DMS114 treated with DMSO at 0.1 percent for 48 hours (cell line): ENCODE measurements around the gene ITGA2.
"Not testable (repeated sequence)": the region's sequence is repeated elsewhere in the genome, so short reads cannot be mapped to it uniquely, and the experiment has no call there.

Experiments used
- DNase-seq: peaks from one replicate; lab custom pipeline; 2025; ENCODE audit not compliant: unreplicated experiment; lab: John Stamatoyannopoulos, UW

Gene ITGA2

DNA sequence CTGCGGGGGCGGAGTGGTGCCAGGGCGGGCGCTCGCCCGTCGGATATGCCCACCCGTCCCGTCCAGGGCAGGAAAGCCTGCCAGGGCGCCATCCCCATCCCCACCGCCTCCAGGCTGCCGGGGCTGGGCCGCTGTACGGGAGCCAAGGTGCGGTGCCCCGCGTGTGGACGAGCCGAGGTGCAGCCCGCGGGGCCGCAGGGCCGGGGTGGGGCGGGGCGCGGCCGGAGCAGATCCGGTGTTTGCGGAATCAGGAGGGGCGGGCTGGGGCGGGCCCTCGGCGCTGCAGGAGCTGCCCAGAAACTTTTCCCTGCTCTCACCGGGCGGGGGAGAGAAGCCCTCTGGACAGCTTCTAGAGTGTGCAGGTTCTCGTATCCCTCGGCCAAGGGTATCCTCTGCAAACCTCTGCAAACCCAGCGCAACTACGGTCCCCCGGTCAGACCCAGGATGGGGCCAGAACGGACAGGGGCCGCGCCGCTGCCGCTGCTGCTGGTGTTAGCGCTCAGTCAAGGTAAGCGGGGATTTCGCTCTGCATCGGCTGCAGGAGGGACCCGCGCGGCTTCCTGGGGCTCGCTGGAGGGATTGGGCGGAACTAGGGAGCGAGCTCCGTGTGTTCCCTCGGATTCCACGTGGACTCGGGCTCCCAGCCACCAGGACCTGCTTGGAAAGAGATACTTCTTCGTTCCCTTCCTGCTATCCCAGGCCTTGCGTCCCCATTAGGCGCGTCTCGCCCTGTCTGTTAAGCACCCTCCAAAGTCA is at the start of gene ITGA2:
TSS of gene ITGA2 (plus strand) at position 328 of the 756 bp plus-strand sequence. CDS start at position 445, 117 bp downstream.
- DNase-seq: no peak

DNA sequence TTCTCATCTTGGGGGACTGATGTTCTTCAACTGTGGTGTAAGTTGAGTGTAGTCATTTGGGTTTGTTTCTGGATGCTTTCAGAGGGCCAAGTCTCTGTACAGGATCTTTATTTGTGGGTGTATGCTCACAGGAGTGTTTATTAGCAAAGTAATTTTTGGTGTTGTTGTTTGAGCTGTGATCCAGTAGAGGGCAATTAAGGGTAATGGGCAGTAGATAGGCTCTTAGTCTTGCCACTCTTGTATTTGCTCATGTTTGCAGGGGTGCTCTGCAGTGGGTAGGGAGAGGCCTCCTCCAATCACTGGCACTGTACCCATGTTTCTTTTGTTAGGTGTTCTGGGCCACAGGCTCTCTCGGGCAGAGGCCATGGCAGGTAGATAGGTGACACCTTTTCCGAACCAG is 45.9 kb upstream of the ITGA2 start:
- DNase-seq: no peak

DNA sequence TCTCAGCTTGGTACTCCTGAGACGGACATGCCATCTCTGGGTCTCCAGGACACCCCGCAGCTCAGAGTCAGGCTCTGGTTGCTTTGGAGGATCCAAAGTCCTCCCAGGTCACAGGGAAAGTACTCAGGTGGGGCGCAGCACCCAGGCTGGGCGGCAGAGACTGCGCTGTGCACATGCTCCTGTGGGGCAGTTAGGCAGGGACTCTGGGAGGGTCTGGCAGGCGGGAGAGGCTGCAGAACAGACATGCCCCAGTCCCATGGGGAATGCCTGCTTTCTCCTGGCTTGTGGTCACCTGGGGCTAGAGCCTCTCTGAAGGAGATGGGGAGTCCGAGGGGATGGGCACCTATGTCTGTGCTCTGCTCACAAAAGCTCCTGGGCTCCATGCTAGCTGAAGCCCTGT is 45.3 kb upstream of the ITGA2 start:
- no peak for DNase-seq

DNA sequence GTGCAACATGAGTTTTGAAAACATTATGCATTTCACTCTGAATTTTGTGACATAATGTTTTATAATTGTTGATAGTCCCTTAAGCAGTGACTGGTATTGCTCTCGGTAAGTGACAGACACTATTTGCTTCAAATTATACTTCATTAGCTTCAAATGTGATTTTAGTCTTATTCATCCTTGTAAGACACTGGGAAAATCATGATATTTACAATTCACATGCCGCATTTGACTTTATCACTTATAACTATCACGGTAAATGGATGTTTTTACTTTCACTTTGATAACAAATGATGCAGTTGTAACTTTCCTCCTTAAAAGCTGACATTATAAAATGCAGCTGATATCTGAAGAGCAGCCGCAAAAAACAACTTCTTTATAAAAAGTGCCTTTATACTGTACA is 44.1 kb upstream of the ITGA2 start:
- DNase-seq: no peak

DNA sequence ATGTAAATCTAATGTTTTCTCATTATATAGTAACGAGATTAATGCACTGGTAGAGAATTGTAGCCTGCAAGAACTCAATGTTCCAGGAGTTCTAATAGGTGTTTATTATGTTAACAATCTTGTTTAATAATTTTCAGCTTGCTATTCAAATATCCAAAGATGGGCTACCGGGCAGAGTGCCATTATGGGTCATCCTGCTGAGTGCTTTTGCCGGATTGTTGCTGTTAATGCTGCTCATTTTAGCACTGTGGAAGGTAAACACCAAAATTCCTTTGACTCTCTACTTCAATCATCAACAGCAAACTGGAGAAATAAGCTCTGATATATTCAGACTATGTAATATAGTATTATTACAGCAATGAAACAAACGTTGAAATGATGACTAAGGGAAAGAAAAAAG is 41.9 kb upstream of the ITGA2 start:
- no peak for DNase-seq

DNA sequence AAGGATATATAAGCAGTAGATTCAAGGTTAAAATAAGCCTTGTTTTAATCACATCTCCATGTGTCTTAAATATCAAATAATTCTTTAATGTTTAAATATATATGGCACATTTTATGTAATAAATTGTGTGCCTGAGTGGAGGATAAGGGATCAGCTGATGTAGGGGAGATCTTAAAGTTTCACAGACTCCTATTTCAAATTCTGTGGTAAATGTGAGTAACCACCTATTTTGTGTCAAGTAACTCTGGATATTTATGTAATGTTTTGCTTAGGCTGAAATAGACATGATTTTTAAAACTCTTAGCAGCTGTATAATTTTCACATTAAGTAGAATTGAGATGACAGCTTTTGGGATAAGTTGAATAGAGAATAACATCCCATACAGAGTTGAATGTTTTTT is 41.3 kb upstream of the ITGA2 start:
- DNase-seq: no peak

DNA sequence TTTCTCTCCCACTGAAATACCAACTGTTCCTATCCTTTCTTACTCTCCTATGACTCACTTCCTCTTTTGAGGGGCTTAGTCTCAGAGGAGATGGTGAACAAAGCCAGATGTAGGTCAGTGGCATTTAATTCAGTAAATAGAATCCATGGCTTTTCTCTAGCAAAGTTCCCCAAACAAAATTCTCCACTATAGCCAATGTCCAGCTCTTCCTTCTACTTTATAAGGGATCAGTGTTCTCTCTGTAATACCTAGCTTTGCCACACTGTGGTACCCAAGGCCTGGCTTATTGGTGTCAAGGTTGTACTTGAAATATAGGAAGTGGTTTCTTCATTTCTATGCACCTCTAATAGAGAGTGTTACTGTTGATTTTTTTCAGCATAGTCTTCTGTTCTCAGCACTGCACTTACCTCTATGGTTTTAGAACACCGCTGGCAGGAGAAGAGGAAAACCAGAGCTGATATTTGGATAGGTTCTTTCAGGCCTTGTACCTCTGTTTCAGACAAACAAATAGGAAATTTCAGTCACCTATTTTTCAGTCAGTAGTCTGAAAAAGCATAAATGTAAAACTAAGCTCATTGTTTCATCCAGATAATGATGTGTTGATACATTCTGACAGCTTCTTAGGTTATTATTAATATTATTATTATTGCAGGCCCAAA is 40.6 kb upstream of the ITGA2 start:
- peak; percentile 60 for DNase-seq

DNA sequence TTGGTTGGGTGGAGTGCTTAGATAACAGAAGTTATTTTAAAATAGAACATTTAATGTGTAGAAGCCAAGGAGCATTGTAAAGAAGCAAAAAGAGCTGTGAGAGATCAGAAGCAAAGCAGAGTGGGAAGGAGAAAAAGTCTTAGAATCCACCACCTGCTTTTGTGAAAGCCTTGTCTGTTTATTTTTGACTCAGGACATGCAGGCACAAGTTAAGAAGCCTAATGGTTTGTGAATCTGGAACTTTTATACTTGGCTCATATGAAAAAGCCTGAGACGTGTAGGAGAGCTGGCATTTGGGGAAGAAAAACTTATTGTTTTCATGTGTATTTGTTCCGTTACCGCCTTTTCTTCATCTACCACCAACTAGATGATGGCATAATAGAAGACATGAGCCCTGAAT is 38.5 kb upstream of the ITGA2 start:
- no peak for DNase-seq

DNA sequence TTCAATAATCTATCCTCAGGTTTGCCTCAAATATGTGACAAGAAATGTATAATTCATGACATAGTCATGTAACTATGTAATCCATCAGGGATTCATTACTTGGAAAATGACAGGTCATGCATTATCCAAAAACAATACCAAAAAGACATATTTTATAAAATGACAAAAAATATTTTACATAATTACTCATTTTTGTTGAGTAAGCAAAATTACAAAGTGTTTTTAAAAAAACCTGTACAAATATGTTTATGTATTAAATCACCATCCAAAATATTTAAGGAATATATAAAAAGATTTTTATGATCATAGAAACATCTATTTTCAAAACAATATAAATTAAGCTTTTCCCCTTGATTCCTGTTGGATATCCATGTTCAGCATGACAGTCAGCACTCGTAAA is 36.7 kb upstream of the ITGA2 start:
- DNase-seq: no peak

DNA sequence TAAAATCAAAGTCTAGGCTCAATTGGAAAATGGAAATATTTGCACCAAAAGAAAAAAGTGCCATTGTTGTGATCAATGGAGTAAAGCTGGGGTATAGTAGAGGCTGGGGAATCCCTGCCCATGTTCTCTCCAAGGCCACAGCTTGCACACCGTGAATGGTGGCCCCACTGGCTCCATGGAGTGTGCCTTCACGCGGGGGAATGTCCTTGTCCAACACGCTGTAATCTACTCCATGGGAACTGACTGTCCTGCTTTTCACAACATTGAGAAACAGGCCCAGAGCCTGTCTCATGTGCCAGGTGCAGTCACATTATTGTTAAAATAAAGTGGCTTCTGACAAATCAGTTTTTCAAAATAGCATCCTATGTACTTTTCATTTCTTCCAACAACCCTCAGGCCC is 33.1 kb upstream of the ITGA2 start:
- no peak for DNase-seq

DNA sequence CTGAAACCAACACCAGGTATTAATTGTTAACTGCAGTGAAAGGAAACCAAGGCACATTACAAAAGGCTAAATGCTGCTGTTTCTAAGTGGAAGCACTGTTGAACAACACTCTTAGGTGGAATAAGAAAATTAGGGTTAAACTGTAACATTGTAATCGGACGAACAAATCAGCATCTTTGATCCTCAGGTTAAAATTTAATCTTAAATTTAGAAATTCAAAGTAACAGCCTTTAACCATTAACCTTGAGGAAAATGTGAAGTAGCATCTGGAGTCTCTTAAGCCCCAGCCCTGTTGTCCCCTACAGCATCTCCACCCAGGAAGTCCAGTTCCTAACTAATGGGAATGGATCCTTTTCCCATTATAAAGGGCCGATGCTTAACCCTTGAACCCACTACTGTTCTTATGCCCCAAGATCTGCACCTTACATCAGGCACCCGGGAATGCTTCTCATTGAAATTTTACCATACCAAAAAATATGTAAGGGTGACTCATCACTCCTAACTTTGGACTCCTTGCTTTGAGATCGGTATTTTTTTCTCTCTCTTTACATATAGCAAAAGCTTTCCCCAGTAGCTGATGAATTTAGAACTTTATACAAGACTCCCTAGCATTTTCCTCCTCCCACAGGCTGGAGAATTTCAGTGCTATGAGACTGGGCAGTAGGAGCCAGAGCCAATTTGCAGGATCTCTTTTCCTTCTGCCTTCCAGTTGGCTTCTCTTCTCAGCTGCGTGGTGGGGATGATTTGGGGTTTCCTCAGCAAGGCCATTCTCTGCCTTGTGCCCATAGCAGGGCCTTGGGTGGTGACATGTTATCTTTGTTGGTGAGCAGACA is 32.0 kb upstream of the ITGA2 start:
- no peak for DNase-seq

DNA sequence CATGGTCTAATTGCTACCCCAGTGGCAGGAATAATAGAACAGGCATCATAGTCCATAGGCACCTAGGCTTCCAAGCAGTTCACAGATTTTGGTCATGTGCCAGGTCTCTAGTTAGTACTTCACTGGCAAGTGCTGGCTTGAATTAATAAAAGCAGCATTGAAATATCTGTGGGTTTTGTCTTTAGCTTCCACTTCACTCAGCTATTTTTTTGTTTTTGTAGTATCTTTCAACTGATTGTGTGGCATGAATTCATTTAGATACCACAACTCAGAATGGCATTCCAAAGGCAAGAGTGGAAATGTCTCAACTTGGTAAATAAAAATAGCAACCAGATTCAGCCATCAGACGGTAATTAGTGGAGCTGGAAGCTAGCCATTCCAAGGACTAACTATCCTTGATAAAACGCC is 27.9 kb upstream of the ITGA2 start:
- no peak for DNase-seq

DNA sequence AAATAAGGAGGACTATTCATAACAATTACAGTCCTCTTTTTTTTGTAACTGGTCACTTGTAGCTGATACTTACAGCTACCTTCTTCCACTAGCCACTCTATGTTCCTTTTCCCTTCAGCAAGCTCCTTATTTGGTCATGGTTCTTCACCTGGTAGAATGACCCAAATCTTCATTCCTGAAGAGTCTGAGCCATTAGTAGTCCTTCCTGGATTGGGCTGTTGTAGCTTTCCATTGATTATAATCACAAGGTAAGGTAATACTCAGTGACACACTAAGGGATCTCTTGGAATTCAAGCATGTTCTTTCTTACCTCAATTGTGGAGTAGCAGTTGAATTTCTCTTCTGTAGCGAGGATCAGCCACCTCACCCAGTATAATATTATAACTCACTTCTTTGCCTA is 25.5 kb upstream of the ITGA2 start:
- DNase-seq: no peak

DNA sequence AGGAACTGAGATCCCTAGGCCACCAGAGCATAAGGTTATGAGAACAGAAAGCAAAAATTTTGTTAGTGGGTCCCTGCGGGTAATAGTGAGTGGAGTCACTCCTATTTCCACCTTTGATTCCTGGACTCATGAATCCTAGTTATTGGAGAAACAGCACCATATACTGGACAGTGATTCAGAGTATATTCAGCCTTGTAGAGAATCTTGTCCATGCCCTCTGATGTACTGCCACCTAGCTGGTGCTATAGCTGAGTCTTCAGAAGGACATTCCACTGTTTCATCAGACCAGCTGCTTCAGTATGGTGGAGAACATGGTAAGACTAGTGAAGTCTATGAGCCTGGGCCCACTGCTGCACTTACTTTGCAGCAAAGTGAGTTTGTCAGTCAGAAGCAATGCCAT is 25.0 kb upstream of the ITGA2 start:
- no peak for DNase-seq

DNA sequence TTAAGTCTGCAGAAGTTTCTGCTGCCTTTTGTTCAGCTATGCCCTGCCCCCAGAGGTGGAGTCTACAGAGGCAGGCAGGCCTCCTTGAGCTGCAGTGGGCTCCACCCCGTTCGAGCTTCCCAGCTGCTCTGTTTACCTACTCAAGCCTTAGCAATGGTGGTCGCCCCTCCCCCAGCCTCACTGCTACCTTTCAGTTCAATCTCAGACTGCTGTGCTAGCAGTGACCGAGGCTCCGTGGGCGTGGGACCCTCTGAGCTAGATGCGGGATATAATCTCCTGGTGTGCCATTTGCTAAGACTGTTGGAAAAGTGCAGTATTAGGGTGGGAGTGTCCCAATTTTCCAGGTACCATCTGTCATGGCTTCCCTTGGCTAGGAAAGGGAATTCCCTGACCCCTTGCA is 13.0 kb upstream of the ITGA2 start:
- not testable (repeated sequence) for DNase-seq

DNA sequence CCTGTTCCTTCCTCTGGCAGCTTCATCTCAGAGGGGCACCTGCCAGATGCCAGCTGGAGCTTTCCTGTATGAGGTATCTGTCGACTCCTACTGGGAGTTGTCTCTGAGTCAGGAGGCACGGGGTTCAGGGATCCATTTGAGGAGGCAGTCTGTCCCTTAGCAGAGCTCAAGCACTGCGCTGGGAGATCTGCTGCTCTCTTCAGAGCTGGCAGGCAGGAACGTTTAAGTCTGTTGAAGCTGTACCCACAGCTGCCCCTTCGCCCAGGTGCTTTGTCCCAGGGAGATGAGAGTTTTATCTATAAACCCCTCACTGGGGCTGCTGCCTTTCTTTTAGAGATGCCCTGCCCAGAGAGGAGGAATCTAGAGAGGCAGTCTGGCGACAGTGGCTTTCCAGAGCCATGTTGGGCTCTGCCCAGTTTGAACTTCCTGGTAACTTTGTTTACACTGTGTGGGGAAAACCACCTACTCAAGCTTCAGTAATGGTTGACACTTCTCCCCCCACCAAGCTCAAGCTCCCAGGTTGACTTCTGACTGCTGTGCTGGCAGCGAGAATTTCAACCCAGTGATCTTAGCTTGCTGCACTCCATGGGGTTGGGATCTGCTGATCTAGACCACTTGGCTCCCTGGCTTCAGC is 11.8 kb upstream of the ITGA2 start:
- DNase-seq: no peak

DNA sequence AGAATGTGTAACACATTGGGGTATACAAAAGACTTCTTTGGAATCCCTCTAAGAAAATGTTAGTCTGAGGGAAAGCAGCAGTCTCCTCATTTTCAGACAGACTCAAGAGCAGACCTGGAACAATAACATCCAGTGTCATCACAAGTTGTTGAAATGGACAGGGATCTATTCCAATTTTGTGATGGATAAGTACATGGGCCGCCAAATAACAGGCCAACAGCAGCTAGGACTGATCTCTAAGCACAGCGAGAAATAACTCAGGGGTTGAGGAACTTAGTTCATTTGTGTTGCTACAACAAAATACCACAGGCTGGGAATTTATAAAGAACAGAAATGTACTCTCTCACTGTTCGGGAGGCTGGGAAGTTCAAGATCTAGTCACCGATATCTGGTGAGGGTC is 7.6 kb upstream of the ITGA2 start:
- no peak for DNase-seq

DNA sequence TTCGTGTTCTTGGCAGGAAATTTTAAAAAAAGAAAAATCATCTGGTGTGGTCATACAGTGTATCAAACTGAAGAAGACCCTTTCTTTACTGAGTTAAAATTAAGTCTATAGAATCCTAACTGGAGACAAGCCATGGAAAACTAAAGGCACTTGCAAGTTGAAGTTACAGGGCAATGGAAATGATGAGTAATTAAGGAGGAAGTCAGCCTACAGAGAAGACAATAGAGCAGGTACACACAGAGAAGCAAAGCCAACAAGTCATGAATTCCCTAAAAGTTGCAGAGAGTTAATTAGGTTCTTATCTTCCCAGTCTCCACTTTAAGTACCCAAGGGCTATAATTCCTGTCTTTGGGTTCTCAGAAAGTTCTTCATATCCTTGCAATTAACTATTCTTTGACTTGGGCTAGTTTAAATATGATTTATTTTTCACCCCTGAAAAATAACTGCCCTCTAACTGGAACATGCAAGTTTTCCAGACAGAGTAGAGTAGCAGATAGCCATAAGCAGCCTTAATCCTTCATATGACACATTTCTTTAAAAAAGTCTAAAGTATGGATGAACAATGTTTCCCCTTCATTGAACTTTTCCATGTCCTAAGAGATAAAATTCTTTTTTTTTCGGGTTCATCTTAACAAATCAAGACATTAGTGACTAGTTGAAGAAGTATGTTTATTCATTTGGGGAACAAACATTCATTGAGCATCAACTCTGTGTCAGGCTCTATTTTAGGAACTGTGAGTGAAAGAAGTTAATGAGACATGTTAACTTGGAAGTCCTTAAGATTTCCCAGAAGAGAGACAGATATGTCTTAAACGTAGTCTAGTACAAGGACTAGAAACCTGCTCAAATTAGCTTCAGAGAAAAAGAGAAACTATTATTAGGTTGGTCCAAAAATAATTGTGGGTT is 5.2 kb upstream of the ITGA2 start:
- no peak for DNase-seq

DNA sequence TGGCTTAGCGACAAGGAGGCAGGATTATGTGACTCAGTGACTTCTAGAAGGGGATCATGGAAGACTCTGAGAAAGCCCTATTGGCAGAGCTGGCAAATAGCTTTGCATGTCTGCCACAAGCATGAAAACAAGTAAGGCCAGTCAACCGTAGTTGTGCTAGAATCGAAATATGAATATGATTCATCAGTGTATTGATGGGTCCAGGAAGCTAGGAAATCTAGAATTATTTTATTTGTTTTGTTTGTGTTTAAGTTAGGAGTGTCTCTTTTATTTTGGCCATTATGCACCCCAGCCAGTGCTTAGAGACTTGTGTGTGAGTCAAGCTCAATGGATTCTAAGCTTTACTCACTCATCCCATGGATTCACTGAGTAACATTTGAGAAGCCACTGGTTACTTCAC is 3.8 kb upstream of the ITGA2 start:
- no peak for DNase-seq

DNA sequence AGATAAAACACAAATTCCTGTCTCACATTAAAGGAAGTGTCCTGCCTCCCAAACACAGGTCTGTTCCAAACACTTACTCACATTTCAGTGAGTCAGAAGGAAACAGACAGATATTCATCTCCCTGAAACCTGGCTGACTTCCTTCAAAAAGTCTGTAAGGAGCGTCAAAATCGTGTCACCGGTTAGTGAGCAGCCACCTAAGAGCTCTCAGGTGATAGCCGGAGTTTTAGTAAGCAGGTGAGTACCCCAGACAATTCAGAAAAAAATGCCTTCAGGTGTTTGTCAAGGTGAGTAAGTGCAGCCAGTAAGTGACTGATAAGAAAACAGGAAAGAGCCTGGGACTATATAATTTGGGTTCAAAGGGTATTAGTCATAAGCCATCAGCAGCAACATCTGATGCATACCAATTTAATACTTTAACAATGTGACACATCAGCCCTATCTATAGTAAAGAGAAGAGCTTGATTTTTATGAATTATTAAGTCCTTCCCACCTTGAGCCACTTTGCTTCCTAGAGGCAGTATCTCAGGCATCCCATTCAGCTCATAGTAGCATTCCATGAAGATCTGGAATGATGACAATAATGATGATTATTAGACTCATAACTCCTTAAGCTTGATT is 1.3 kb upstream of the ITGA2 start:
- no peak for DNase-seq
